HG03108 (cell line): Measurements from ENCODE around the gene FAHD2A.
"Not testable (repeated sequence)": the region's sequence is repeated elsewhere in the genome, so short reads cannot be mapped to it uniquely, and the experiment has no call there.

ENCODE experiments used
- ATAC-seq: cut with Tn5 transposase; IDR thresholded peaks from one replicate; pipeline ENCODE4 v1.9.1; 2021; ENCODE audit warnings: moderate library complexity; ENCODE audit not compliant: unreplicated experiment

The FAHD2A gene

DNA sequence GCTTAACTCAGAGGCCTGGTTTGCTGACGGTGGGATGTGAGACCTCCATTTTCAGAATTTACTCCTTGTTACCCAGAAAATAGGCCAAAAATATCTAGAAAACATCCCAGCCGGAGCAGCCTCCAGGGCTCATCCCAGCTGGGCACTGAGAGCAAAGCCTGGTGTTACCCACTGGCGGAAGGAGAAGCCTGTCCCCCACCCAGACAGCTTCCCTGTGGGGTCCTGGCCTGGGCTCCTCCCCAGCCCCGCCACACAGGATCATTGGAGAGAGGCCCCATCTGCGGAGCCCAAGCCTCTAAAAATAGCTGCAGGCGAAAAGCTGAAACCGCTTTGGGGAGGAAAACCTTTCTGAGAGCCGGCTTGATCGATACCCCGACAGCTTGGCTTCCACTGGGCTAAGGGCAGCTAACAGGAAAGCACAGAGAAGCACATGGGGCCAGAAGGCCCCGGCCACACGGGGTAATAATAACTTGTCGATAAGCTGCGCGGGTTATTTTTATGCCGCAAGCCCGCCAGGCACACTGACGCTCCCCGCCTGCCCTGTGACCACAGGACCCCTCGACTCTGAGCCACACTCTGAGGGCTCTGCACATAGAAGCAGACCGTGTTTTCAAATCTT is 26.9 kb upstream of the FAHD2A start:
- ATAC-seq = no peak

DNA sequence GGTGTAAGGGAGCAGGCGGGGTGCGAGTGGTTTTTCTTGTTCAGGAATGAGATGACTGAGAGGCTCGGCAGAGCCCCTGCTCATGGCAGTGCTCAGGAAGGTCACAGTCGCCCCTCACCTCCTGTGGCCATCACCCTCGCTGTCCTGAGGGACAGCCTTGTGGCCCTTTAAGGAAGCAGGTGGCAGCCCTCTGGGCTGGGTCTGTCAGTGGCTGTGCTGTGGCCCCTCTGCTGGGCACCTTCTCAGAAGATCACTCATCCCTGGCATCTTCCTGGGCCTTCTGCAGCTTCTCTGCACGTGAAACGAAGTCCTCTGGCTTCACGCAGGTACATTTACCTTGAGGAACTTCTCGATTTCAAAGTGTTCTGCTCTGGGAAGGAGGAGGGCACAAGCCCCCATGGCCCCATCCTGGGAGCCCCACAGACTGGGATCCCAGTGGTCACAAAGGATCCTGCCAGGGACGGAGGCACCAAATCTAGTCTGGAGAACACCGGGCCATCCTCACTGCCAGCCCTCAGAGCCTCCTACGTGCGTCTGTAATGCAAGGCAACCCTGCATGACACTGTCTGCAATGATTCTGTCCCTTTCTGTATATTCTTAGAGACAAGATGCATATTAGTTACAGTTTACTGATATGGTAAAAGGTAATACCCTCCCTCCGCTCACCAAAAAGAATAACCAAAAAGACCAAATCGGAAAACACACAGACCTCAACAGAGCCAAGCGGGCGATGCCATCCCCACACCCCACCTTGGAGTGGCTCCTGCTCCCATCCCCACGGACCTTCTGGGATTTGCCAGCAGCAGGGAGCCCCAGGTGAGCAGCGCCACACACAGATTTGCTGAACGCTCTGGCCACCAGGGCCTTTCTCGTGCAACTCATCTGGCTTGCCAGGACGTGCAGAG is 25.9 kb upstream of the FAHD2A start:
- ATAC-seq = no peak

DNA sequence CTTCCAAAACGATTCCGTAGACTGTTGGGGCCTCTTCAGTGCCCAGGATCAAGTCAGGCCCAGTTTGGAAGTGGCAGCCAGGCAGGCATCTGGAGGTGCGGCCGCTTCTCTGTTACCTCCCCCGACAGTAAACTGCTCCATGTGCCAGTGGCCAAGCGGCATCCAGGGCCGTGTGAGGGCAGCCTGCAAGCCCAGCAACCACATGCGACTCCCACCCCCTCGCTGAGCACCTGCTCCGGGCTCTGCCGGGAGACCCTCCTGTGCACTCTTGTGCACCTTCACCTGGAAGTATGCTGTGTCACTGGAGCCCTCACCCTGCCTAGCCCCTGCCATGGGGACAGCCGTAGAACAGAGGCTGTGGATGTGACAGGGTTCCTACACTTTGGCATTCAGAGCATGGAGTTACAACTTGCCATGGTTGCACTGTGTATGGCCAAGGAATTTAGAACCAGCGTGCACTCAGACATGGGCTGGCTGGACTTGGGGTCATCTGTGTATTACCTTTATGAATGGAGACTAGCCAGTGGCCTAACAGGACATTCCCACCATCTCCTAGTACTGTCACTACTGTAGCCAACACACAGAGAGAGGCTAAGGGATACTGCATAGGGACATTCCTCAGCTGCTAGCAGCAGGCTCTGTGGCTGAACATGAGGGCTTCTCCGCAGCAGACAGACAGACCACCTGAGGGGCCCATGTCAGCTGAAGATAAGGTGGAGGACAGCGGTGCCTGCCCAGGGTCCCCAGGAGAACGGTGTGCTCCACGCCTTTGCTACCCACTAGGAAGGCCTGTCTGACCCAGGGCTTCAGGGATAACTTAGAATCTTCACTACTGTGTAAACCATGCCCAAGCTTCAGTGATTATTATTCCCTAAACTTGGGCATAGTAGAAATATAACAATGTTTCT is 25.0 kb upstream of the FAHD2A start:
- no peak for ATAC-seq

DNA sequence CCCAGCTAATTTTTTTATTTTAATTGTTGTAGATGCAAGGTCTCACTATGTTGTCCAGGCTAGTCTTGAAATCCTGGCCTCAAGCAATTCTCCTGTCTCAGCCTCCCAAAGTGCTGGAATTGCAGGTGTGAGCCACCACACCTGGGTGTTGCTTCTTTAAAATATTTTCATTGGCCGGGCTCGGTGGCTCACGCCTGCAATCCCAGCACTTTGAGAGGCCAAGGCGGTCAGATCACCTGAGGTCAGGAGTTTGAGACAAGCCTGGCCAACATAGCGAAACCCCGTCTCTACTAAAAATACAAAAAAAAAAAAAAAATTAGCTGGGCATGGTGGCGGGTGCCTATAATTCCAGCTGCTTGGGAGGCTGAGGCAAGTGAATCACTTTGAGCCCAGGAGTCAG is 24.2 kb upstream of the FAHD2A start:
- not testable (repeated sequence) for ATAC-seq

DNA sequence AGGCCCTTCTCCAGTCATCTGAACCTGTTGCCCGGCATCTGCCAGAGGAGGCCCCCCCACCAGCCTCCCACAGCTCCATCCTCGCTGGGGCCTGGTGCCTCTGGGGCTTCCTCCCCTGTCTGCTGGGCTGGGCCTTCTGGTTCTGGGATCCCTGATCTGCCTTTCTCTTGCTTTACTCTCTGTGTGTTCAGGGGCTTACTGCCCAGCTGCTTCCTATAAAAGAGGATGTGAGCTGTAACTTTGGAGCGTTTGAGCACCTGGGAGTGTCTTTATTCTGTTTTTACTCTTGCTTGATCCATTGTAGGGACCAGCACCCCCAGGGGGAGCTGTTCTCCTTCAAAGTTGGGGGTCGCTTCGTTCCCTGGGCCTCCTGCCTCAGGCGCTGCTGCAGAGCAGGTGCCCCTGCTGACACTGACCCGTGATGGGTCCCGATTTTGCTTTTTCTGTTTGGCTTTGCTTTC is 23.1 kb upstream of the FAHD2A start:
- no peak for ATAC-seq

DNA sequence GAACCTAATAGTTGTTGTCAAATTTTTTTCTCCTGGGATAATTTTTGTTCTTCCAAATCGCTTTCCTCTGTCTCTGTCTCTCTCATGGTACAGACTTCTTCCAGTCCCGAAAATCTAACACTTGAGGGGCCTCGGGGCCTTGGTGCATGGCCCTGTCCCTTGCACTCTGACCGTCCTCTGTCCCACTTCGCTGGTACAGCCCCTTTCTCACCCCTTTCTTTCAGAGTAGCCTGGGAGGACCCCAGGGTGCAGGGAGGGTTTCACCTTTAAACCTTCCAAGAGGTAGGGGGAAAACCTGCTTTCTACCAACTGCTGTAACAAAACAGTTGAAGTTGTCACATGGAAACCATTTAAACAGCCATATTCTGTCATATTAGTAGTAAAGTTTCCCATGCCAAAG is 22.2 kb upstream of the FAHD2A start:
- no peak for ATAC-seq

DNA sequence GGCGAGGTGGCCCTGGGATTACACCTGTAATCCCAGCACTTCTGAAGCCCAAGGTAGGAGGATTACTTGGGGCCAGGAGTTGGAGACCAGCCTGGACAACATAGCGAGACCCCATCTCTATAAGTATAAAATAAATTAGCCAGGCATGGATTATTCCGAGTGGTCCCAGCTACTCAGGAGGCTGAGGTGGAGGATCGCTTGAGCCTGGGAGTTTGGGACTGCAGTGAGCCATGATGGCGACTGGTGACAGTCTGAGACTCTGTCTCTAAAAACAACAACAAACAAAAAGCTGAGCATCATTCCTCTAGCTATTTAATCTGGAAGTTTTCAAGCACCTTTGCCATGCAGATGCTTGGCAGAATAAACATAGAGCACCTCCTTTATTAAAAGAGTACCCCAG is 21.8 kb upstream of the FAHD2A start:
- no peak for ATAC-seq

DNA sequence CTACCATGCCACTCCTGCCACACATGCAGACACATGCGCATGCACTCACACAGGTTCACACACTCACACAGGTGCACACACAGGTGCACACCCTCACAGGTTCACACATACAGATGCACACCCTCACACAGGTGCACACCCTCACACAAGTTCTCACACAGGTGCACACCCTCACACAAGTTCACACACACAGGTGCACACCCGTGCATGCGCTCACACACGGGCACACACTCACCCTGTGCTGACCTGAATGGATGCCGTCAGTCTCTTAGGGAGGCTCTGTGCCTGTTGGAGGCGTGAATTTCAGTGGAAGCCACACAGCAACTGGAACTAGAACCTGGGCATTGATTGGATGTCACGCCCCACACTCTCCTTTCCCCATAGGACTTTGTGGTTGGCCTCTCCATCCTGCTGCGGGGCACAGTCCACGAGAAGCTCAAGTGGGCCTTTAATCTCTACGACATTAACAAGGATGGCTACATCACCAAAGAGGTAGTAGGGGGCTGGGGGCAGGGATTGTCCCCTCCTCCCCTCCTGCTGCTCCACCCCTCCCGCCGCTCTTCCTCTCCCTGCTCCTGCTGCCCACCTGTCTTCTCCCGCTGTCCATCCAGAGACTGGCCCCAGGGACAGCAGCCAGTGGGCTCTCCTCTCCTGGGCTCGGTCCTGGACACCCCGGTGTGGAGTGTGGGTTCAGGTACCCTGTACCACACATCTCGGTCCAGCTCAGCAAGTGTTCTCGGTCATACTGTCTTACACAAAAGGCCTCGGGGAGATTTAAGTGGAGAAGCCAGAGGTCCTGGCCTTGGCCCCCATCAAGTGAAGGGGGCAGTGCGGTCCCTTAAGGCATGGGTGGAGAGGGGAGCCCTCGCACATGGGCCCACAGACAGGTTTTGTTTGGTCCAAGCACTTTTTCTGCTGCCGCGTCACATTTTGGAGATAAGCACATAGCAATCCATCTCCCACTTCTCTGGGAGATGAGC is 21.0 kb upstream of the FAHD2A start:
- ATAC-seq = no peak

DNA sequence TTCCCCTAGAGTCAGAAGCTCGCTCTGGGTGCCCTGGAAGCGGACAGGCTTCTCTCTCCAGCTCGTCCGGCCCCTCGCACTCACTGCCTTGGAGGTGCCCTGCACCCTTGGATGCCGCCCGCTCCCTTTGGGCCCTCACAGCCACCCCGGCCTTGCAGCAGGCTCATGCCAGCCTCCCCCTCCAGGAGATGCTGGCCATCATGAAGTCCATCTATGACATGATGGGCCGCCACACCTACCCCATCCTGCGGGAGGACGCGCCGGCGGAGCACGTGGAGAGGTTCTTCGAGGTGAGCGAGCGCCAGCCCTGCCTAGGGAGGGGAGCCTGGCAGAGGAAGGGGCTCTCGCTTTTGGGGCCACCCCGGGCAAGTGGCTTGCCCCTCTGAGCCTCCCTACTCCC is 20.3 kb upstream of the FAHD2A start:
- ATAC-seq = no peak

DNA sequence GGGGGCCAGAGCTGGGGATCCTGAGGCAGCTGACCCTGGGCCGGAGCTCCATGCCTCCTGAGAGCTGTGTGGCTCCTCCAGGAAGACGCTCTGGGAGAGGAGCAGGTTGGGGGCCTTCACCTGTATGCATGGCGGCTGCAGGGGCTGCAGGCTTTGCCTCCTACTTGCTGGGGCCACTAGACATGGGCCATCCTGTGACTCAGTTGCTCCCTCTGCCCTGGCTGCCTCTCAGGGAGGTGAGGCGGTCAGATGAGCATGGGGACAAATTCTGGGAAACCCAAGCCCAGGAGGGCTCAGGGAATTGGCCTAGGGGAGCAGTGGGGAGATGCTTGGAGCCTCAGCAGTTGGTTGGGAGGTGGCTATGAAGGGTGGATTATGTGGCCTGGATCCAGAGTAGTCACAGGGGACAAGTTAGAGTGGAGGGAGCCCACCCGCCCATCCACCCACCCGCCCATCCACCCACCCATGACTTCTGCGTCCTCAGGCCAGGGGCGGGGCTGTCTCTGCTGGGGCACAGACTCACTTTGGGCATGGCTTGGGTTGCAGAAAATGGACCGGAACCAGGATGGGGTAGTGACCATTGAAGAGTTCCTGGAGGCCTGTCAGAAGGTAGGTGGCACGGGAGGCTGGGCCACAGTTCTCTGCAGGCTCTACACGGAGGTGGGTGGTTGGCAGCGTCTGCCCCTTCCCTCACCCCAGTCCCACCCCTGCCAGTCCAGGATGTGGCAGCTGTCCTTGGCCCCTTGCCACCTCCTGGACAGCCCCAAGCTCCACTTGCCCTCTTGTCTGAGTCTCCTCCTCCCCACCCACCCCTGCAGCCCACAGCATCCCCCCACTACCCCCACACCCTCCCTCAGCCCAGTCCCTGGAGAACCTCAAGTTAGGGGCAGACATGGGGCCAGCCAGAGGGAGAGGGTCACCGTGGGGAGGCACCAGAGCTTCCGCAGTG is 19.5 kb upstream of the FAHD2A start:
- ATAC-seq = no peak

DNA sequence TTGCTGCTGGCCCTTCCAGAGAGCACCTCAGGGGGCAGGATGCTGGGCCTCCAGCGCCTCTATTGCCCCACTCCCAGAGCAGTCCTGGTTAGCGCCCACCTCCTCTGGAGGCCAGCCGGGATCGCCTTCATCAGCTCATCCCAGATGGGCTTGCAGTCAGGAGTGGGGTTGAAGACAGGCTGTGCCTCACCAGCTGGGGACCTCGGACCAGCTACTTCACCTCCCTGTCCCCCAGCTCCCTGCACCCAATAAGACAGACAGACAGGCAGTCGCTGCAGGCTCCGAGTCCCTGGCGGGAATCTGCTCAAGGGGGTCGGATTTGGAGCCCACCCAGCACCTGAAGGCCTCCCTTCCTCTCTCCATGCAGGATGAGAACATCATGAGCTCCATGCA is 18.9 kb upstream of the FAHD2A start:
- no peak for ATAC-seq

DNA sequence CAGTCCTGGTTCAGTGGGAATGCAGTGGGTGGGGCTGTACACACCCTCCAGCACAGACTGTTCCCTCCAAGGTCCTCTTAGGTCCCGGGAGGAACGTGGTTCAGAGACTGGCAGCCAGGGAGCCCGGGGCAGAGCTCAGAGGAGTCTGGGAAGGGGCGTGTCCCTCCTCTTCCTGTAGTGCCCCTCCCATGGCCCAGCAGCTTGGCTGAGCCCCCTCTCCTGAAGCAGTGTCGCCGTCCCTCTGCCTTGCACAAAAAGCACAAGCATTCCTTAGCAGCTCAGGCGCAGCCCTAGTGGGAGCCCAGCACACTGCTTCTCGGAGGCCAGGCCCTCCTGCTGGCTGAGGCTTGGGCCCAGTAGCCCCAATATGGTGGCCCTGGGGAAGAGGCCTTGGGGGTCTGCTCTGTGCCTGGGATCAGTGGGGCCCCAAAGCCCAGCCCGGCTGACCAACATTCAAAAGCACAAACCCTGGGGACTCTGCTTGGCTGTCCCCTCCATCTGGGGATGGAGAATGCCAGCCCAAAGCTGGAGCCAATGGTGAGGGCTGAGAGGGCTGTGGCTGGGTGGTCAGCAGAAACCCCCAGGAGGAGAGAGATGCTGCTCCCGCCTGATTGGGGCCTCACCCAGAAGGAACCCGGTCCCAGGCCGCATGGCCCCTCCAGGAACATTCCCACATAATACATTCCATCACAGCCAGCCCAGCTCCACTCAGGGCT is 17.5 kb upstream of the FAHD2A start:
- ATAC-seq = no peak

DNA sequence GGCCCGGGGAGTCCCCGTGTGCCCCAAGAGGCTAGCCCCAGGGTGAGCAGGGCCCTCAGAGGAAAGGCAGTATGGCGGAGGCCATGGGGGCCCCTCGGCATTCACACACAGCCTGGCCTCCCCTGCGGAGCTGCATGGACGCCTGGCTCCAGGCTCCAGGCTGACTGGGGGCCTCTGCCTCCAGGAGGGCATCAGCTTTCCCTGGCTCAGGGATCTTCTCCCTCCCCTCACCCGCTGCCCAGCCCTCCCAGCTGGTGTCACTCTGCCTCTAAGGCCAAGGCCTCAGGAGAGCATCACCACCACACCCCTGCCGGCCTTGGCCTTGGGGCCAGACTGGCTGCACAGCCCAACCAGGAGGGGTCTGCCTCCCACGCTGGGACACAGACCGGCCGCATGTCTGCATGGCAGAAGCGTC is 16.9 kb upstream of the FAHD2A start:
- no peak for ATAC-seq

DNA sequence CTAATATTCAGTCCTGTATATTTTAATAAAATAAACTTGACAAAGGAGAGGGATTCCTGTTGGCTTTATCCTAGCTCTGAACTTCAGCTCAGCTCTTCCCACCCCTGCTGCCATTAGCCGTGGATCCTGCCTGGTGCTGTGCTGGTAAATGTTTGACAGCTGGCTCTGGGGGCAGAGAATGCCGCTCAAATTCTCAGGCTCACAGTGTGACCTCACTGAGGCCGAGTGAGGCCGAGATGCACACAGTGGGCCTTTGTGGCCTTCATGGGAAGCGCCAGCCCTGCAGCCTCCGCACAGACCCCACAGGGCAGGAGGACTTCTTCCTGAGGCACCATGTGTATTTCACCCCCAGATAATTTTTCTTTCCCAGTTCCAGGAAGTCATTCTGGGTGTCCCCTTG is 16.5 kb upstream of the FAHD2A start:
- ATAC-seq = no peak

DNA sequence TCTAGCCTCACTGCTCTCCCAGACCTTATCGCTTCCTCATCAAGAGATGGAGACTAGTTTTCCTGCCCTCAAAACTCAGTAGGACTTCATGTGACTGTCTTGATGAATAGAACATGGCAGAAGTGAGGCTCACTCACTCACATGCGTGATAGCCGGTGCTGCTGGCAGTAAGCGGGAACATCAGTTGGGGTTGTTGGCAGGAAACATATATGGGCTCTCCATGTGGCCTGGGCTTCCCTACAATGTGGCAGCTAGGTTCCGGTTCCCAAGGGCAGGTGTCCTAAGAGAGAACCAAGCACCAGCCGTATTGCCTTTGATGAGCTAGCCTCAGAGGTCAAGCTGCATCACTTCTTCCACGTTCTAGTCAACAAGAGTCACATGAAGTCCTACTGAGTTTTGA is 15.2 kb upstream of the FAHD2A start:
- ATAC-seq = no peak

DNA sequence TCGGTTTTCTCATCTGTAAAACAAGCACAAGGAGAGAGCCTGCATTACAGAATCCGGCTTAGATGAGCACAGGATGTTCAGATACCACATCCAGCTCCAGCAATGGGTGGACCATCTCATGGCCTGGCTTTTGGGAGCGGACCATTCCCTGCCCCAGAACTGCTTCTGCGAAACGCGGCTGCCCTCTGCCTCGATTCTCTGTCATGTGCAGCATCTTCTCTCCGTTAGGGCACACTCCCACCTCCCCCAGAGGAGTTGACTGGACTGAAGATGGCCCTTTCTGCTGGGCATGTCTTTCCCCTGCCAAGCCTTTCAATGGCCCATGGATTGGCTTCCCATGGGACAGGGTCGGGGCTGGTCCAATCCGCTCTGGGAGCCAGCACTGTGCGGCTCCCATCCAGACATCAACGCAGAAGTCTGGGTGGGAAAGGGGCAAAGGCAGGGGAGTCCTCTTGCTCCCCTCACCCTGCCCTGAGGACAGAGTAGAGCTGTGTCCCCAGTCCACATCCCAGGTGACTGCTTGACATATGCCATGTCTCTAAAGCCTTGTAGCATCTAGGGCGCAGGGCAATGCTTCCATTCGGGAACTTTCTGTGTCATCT is 14.3 kb upstream of the FAHD2A start:
- no peak for ATAC-seq

DNA sequence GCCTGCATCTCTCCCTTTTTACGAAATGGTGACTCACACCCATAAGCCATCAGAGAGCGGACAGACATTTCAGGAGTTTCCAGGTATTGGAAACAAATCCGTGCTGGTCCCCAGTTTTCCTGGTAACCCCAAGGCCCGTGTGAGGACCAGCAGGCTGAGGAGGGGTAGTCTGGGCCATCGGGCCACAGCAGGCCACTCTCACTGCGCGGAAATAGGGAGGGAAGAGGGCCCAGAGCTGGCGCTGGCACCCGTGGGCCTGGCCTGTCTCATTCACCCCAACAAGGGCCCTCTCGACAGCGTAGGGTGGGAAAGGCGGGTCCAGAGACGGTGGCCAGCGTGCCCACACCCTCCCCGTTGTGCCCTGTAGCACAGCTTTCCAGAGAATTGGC is 13.7 kb upstream of the FAHD2A start:
- no peak for ATAC-seq
